ENCODE results near the gene WDPCP.
A peak's percentile ranks its signal among the peaks of the same experiment; 100 is the strongest.
"Not testable (repeated sequence)": the region's sequence is repeated elsewhere in the genome, so short reads cannot be mapped to it uniquely, and the experiment has no call there.

WDPCP gene

GRCh38 chr2:63195310-63195709 is 393.0 kb downstream of the WDPCP start:
- no peak for DNase-seq

- DNase-seq = no peak
Measured at GRCh38 chr2:63194175-63194574, 394.1 kb downstream of the WDPCP start.

DNA sequence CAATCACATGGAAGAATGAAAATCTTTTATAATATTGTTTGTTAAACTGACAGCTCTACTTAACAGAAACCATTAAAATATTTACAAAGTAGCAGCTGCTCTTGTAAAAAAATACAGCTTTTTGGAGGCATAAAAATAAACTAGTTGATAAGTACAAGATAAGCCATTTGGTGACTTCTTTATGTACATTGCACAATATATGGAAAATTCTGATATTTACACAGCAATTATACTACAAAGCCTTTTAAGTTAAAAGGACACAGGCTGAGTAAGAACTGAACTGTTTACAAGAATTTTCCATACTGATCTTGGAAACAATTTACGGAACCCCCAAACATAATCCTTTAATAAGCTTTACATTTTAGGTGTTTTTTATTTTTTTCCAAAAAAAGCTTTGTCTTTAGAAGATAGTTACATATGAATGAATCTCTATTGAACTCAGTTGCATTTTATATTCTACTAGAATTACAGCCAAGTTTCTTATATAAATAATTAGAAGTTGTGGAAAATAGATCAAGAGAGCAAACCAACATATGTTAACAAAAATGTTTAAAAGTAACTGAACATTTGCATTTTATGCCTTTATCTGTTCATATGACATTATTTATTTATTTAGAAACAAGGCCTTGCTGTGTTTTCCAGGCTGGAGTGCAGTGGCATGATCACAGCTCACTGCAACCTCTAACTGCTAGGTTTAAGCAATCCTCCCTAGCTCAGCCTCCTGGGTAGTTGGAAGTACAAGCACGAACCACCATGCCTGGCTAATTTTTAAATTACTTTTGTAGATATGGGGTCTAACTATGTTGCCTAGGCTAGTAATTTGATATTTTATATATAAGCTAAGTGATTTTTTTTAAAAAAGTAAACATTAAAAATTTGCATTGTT is 395.1 kb downstream of the WDPCP start:
- DNase-seq = no peak

DNA sequence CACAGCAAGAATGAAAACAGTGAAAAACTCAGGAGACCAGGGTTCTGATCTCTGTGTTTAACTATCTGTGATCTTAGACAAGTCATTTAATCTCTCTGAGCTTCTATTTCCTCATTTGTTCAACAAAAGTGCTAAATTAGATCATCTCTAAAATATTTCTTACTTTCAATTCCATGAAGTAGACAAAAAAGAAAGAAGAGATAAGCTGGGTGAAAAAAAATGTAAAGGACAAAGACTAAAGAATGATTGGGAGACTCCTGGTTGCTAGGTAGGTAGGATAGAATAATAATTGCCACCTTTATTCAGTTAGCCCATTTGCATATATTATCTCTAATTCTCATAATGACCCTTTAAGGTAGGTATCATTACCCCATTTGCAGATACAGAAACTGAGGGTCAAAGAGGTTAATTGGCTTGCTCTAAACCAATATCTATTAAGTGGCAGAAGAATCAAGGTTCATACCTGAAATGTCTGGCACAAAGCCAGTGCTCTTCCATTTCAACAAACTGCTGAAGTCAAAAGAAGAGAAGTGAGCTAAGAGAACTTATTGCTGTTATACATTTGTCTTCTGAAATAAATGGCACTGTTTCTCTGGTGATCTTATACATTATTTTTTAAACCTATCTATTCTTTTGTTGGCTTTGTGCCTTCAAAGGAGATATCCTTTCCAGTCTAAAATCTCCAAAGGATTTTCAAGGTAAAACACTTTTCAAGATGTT is 395.9 kb downstream of the WDPCP start:
- no peak for DNase-seq

- DNase-seq = peak; percentile 6
Measured at GRCh38 chr2:63189026-63189425, 399.3 kb downstream of the WDPCP start.

DNA sequence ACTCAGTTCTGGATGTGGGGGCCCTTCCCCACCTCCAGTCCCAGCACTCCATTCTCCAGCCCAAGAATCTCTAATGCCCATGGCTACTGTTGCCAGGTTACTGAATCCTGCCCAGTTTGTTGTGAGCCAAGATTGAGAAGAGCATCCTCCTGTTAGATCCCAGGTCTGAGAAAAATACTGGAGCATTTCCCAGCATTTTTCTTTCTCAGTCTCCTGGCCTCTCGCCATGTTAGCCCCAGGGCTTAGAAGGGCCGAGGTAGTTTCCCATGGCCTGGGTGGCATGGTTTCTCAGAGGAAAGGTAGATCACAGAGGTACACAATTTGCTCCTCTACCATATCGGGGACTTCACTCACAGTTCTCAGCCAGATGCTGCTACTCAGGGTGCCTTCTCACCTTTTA is 401.9 kb downstream of the WDPCP start:
- no peak for DNase-seq

- DNase-seq = no peak
Measured at GRCh38 chr2:63163161-63163820, 425.0 kb downstream of the WDPCP start.

- DNase-seq = no peak
Measured at GRCh38 chr2:63159262-63159661, 429.0 kb downstream of the WDPCP start.

GRCh38 chr2:63136683-63137082 is 451.6 kb downstream of the WDPCP start:
- not testable (repeated sequence) for DNase-seq

DNA sequence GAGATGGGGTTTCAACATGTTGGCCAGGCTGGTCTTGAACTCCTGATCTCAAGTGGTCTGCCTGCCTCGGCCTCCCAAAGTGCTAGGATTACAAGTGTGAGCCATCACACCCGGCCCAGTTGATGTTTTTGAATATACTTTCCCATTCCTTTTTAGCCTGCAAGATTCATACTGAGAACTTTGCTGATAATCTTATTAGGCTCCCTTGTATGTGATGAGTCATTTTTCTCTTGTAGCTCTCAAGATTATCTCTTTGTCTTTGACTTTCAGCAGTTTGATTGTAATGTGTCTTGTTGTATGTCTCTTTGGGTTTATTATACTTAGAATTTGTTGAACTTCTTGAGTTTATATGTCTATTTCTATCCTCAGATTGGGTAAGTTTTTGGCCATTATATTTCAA is 456.3 kb downstream of the WDPCP start:
- DNase-seq = no peak

- DNase-seq = no peak
Measured at GRCh38 chr2:63131196-63131595, 457.1 kb downstream of the WDPCP start.

- no peak for DNase-seq
Measured at GRCh38 chr2:63127594-63127993, 460.7 kb downstream of the WDPCP start.

GRCh38 chr2:63124850-63125249 is 463.4 kb downstream of the WDPCP start:
- no peak for DNase-seq

DNA sequence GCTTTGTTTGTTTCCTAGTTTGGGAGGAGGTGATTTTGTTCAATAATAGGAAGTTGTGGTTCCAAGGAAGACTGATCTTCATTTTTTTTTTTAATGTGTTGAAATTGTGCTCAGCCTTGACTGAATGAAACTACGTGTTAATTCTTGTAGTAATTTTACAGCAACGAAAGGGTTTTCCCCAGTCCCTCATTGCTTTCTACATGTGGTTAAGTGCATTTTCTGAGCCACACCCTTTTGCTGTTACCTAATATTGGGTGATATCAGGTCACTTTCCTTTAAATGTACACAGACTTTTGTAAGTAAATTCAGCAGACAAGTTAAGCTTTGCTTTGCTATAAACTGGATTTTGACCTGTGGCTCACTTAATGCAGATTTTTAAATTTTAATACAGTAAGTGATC is 464.1 kb downstream of the WDPCP start:
- no peak for DNase-seq

- DNase-seq = no peak
Measured at GRCh38 chr2:63122921-63123320, 465.4 kb downstream of the WDPCP start.

GRCh38 chr2:63121055-63121834 is 467.0 kb downstream of the WDPCP start:
- no peak for DNase-seq

DNA sequence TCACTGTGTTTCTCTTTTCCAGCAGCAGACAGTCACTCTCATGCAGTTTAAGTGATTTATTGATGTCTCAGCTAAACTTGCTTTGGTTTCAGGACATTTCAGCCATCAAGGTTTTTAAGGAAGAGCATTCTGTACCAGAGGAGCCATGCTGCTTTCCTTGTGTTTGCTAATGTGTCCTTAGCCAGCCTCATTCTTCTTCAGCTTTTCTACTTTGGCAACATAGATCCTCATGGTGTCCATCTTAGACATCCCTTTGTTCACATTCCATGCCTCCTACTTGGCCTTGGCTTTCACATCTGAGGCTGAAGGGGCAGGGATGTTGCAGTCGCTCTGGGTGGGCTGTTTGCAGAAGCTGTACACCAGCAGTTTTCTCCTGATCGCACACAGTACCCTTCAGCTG is 469.5 kb downstream of the WDPCP start:
- DNase-seq = no peak

- no peak for DNase-seq
Measured at GRCh38 chr2:63104482-63104881, 483.8 kb downstream of the WDPCP start.

DNA sequence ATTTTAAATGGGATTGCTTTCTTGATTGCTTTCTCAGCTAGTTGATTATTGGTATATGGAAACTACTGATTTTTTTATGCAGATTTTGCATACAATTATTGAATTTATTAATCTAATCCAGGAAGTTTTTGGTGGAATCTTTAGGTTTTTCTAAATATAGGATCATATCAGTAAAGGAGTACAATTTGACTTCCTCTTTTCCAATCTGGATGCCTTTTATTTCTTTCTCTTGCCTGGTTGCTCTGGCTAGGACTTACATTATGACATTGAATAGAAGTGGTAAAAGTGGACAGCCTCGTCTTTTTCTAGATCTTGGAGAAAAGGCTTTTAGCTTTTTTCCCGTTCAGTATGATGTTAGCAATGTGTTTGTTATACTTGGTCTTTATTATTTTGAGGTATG is 486.3 kb downstream of the WDPCP start:
- no peak for DNase-seq

DNA sequence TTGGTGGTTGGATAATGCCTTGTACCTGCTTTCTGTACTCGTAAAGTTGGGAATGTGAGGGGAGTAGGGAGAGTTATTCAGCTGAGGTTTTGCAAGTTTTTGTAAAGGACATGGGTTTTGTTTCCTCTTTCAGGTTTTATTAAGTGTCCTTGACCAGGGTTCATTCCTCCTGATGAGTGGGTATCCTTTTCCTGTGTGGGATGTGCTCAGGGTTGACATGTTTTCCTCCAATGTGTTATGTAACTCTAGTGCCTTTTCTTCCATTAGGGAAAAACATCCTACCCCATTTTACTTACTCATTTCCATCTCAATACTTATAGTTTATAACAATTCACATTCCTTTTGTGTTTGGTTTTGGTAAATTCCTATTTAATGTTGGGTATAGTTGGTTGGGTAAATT is 489.2 kb downstream of the WDPCP start:
- DNase-seq = no peak

GRCh38 chr2:63096491-63096890 is 491.8 kb downstream of the WDPCP start:
- DNase-seq = no peak

- no peak for DNase-seq
Measured at GRCh38 chr2:63093502-63093901, 494.8 kb downstream of the WDPCP start.

DNA sequence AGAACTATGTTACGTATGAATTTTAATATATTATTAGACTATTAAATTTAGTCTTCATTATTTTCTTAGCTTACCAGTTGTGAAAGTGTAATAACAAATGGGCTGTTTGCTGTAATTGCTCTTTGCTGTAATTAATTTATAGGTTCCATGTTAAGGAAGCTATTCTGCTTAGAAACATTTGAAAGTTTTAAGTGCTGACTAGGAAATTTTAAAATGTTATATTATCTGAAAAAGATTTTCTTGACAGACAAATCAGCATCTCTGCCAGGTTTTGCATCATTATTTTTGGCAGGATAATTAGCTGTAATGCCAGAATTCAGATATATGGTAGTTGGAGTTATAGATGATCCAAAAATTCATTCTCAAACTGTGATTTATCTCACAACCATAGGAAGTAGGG is 495.4 kb downstream of the WDPCP start:
- DNase-seq = no peak
